Measurements from ENCODE around the gene PCDHB16. TPM values are rescaled to one million over a fixed set of nuclear protein-coding genes. Genes with fewer than 3 reads are reported as not detected.

PCDHB16 gene
- total RNA-seq, 2 donors from 2014 or later = 0.18 to 4.4 TPM

GRCh38 chr5:141234109-141234667 is 52.0 kb downstream of the PCDHB16 start:
- TF ChIP-seq POLR2A (IDR thresholded peaks at IDR 0.05) (no peak), POLR2AphosphoS5 (IDR thresholded peaks at IDR 0.05) (no peak)
- TF ChIP-seq, protein P1, sequence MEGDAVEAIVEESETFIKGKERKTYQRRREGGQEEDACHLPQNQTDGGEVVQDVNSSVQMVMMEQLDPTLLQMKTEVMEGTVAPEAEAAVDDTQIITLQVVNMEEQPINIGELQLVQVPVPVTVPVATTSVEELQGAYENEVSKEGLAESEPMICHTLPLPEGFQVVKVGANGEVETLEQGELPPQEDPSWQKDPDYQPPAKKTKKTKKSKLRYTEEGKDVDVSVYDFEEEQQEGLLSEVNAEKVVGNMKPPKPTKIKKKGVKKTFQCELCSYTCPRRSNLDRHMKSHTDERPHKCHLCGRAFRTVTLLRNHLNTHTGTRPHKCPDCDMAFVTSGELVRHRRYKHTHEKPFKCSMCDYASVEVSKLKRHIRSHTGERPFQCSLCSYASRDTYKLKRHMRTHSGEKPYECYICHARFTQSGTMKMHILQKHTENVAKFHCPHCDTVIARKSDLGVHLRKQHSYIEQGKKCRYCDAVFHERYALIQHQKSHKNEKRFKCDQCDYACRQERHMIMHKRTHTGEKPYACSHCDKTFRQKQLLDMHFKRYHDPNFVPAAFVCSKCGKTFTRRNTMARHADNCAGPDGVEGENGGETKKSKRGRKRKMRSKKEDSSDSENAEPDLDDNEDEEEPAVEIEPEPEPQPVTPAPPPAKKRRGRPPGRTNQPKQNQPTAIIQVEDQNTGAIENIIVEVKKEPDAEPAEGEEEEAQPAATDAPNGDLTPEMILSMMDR (IDR thresholded peaks at IDR 0.05) = no peak
- 6% methylated on average over 15 of the region's 15 CpGs for WGBS
- intact Hi-C loops (cut with DNase I) = no loop called here
- H3K9me3 ChIP-seq = peaks cover 6% of the 10 kb centered on the region
- H3K27ac ChIP-seq = no peak overlapping the region
- H3K4me1 ChIP-seq (replicated peaks) = no peaks in the 10 kb centered on the region
- no peak overlapping the region for H3K4me3 ChIP-seq
- no peaks in the 10 kb centered on the region for H3K36me3 ChIP-seq
- no peak for DNase-seq (ENCODE audit: low spot score)
- no peaks in the 10 kb centered on the region for H3K27me3 ChIP-seq (replicated peaks; ENCODE audit: insufficient read depth)

Other genes with a start within 250 kb of the PCDHB16 start
- 10 to 100 TPM in 1 of 2 donors, 1 to 10 TPM in 1; 6.8 to 11.6 TPM for gene PCDHAC2, start 215.9 kb upstream of the PCDHB16 start, total RNA-seq
- gene PCDHB1, start 131.0 kb upstream of the PCDHB16 start, total RNA-seq = not detected
- 10 to 100 TPM; 12.6 to 23.0 TPM for gene PCDHB2, start 87.8 kb upstream of the PCDHB16 start, total RNA-seq
- gene PCDHB3, start 81.9 kb upstream of the PCDHB16 start, total RNA-seq = 1 to 10 TPM; 2.5 to 6.5 TPM
- gene PCDHB4, start 60.6 kb upstream of the PCDHB16 start, total RNA-seq = 1 to 10 TPM; 1.4 to 1.7 TPM
- 10 to 100 TPM in 1 of 2 donors, 1 to 10 TPM in 1; 5.3 to 11.3 TPM for gene PCDHB5, start 47.2 kb upstream of the PCDHB16 start, total RNA-seq
- gene PCDHB6, start 32.3 kb upstream of the PCDHB16 start, total RNA-seq = 1 to 10 TPM in 1 of 2 donors, under 1 TPM in 1; 0.87 to 2.6 TPM
- gene PCDHB7, start 9.7 kb upstream of the PCDHB16 start, total RNA-seq = 1 to 10 TPM; 1.2 to 1.9 TPM
- gene PCDHB8, start 4.6 kb upstream of the PCDHB16 start, total RNA-seq = 1 to 10 TPM in 1 of 2 donors, under 1 TPM in 1; 0.23 to 2.6 TPM
- gene PCDHB9, start 4.8 kb downstream of the PCDHB16 start, total RNA-seq = 1 to 10 TPM; 1.0 to 4.2 TPM
- gene PCDHB10, start 10.0 kb downstream of the PCDHB16 start, total RNA-seq = 1 to 10 TPM in 1 of 2 donors, under 1 TPM in 1; 0.96 to 3.5 TPM
- 1 to 10 TPM in 1 of 2 donors, under 1 TPM in 1; 0.41 to 2.6 TPM for gene PCDHB11, start 17.2 kb downstream of the PCDHB16 start, total RNA-seq
- gene PCDHB12, start 26.3 kb downstream of the PCDHB16 start, total RNA-seq = 1 to 10 TPM in 1 of 2 donors, under 1 TPM in 1; 0.32 to 4.3 TPM
- 1 to 10 TPM; 4.0 to 6.5 TPM for gene PCDHB13, start 31.5 kb downstream of the PCDHB16 start, total RNA-seq
- gene PCDHB14, start 41.0 kb downstream of the PCDHB16 start, total RNA-seq = 1 to 10 TPM; 4.6 to 6.7 TPM
- 10 to 100 TPM in 1 of 2 donors, under 1 TPM in 1; 0.82 to 12.4 TPM for gene PCDHB15, start 63.0 kb downstream of the PCDHB16 start, total RNA-seq
- 1 to 10 TPM in 1 of 2 donors, under 1 TPM in 1; 0.23 to 4.4 TPM for gene SLC25A2, start 121.7 kb downstream of the PCDHB16 start, total RNA-seq
- 10 to 100 TPM; 59.3 to 85.9 TPM for gene TAF7, start 138.4 kb downstream of the PCDHB16 start, total RNA-seq
- gene PCDHGA1, start 148.1 kb downstream of the PCDHB16 start, total RNA-seq = 1 to 10 TPM in 1 of 2 donors, under 1 TPM in 1; 0.64 to 4.8 TPM
- gene PCDHGA2, start 156.4 kb downstream of the PCDHB16 start, total RNA-seq = 10 to 100 TPM in 1 of 2 donors, 1 to 10 TPM in 1; 2.4 to 19.7 TPM
- 10 to 100 TPM in 1 of 2 donors, 1 to 10 TPM in 1; 1.3 to 18.2 TPM for gene PCDHGA3, start 161.4 kb downstream of the PCDHB16 start, total RNA-seq
- 1 to 10 TPM; 3.9 to 6.5 TPM for gene PCDHGB1, start 167.7 kb downstream of the PCDHB16 start, total RNA-seq
- 10 to 100 TPM in 1 of 2 donors, 1 to 10 TPM in 1; 2.5 to 10.5 TPM for gene PCDHGA4, start 172.6 kb downstream of the PCDHB16 start, total RNA-seq
- gene PCDHGB2, start 177.6 kb downstream of the PCDHB16 start, total RNA-seq = 10 to 100 TPM in 1 of 2 donors, 1 to 10 TPM in 1; 5.3 to 10.5 TPM
- gene PCDHGA5, start 181.8 kb downstream of the PCDHB16 start, total RNA-seq = 1 to 10 TPM; 4.1 to 4.8 TPM
- gene PCDHGB3, start 187.9 kb downstream of the PCDHB16 start, total RNA-seq = 1 to 10 TPM; 3.1 to 7.7 TPM
- gene PCDHGA6, start 191.5 kb downstream of the PCDHB16 start, total RNA-seq = 1 to 10 TPM; 2.0 to 8.4 TPM
- gene PCDHGA7, start 200.4 kb downstream of the PCDHB16 start, total RNA-seq = 1 to 10 TPM; 4.1 to 8.2 TPM
- gene PCDHGB4, start 205.3 kb downstream of the PCDHB16 start, total RNA-seq = 1 to 10 TPM; 6.7 to 9.9 TPM
- gene PCDHGA8, start 210.2 kb downstream of the PCDHB16 start, total RNA-seq = 1 to 10 TPM; 1.1 to 4.2 TPM
- 10 to 100 TPM in 1 of 2 donors, 1 to 10 TPM in 1; 7.9 to 24.5 TPM for gene PCDHGB5, start 215.6 kb downstream of the PCDHB16 start, total RNA-seq
- gene PCDHGA9, start 220.4 kb downstream of the PCDHB16 start, total RNA-seq = 1 to 10 TPM; 3.9 to 7.7 TPM
- 10 to 100 TPM in 1 of 2 donors, 1 to 10 TPM in 1; 5.2 to 11.0 TPM for gene PCDHGB6, start 225.6 kb downstream of the PCDHB16 start, total RNA-seq
- 10 to 100 TPM in 1 of 2 donors, 1 to 10 TPM in 1; 6.7 to 11.1 TPM for gene PCDHGA10, start 230.6 kb downstream of the PCDHB16 start, total RNA-seq
- gene PCDHGB7, start 235.3 kb downstream of the PCDHB16 start, total RNA-seq = 10 to 100 TPM in 1 of 2 donors, 1 to 10 TPM in 1; 7.0 to 14.6 TPM
- gene PCDHGA11, start 238.7 kb downstream of the PCDHB16 start, total RNA-seq = 1 to 10 TPM; 2.9 to 3.4 TPM
- 1 to 10 TPM; 3.8 to 6.8 TPM for gene PCDHGA12, start 248.1 kb downstream of the PCDHB16 start, total RNA-seq